Fibroblast of peridontal ligament (primary cell): Measurements from ENCODE around the gene DEPDC1B.
"Not testable (repeated sequence)": the region's sequence is repeated elsewhere in the genome, so short reads cannot be mapped to it uniquely, and the experiment has no call there.

Experiments used
- DNase-seq: peaks from one replicate; pipeline ENCODE4 v3.0.0-alpha.2; 2010; ENCODE audit errors: extremely low read depth

DEPDC1B gene

GRCh38 chr5:60699288-60699608, 718 bp downstream of the DEPDC1B start:
- DNase-seq: no peak

- no peak for DNase-seq
These were observed 1.6 kb downstream of the DEPDC1B start for GRCh38 chr5:60698336-60698735.

GRCh38 chr5:60690326-60690725, 9.6 kb downstream of the DEPDC1B start:
- no peak for DNase-seq

- DNase-seq: no peak
These were observed 11.0 kb downstream of the DEPDC1B start for GRCh38 chr5:60688980-60689379.

- DNase-seq: peak; percentile 56
These were observed 11.8 kb downstream of the DEPDC1B start for GRCh38 chr5:60687927-60688720.

- DNase-seq: no peak
These were observed 13.8 kb downstream of the DEPDC1B start for GRCh38 chr5:60686157-60686556.

GRCh38 chr5:60685700-60686099, 14.3 kb downstream of the DEPDC1B start:
- DNase-seq: no peak

- DNase-seq: no peak
These were observed 14.9 kb downstream of the DEPDC1B start for GRCh38 chr5:60685028-60685427.

- DNase-seq: not testable (repeated sequence)
These were observed 18.0 kb downstream of the DEPDC1B start for GRCh38 chr5:60682007-60682406.

- no peak for DNase-seq
These were observed 20.1 kb downstream of the DEPDC1B start for GRCh38 chr5:60679816-60680215.

GRCh38 chr5:60677850-60678664, 21.9 kb downstream of the DEPDC1B start:
- DNase-seq: peak; percentile 85

GRCh38 chr5:60675286-60675685, 24.7 kb downstream of the DEPDC1B start:
- DNase-seq: no peak

GRCh38 chr5:60674251-60675069, 25.5 kb downstream of the DEPDC1B start:
- DNase-seq: peak; percentile 27

- no peak for DNase-seq
These were observed 26.6 kb downstream of the DEPDC1B start for GRCh38 chr5:60673334-60673733.

GRCh38 chr5:60672693-60673264, 27.2 kb downstream of the DEPDC1B start:
- no peak for DNase-seq

GRCh38 chr5:60671899-60672692, 27.9 kb downstream of the DEPDC1B start:
- no peak for DNase-seq

- no peak for DNase-seq
These were observed 29.2 kb downstream of the DEPDC1B start for GRCh38 chr5:60670749-60671148.

GRCh38 chr5:60668686-60669304, 31.2 kb downstream of the DEPDC1B start:
- DNase-seq: peak; percentile 79

GRCh38 chr5:60651872-60652620, 47.9 kb downstream of the DEPDC1B start:
- peak; percentile 96 for DNase-seq
